Measurements from ENCODE around the gene CCDC149.

Gene CCDC149

GRCh38 chr4:24768006-24768405, 144.8 kb downstream of the CCDC149 start:
- Histone ChIP-seq H3K9me3 (ENCODE audit: low read length) (no peaks in the 10 kb centered on the region), H3K9ac (ENCODE audit: low read length) (no peak overlapping the region), H3K27me3 (ENCODE audit: insufficient read depth, low read length) (no peaks in the 10 kb centered on the region), H2AFZ (ENCODE audit: low read length) (no peak overlapping the region), H4K20me1 (ENCODE audit: insufficient read depth, low read length) (no peaks in the 10 kb centered on the region), H3K4me1 (ENCODE audit: insufficient read depth, low read length, severe bottlenecking) (no peaks in the 10 kb centered on the region), H3K36me3 (ENCODE audit: insufficient read depth, low read length) (no peaks in the 10 kb centered on the region), H3K79me2 (ENCODE audit: insufficient read depth, low read length) (no peaks in the 10 kb centered on the region), H3F3A (ENCODE audit: insufficient read depth, low read length) (no peaks in the 10 kb centered on the region), H3K27ac (ENCODE audit: low read depth, low read length, poor library complexity, severe bottlenecking) (no peak overlapping the region), H3K4me2 (ENCODE audit: low read length) (no peak overlapping the region), H3K9me2 (ENCODE audit: low read depth, low read length) (no peaks in the 10 kb centered on the region), H3K4me3 (ENCODE audit: low read depth, low read length, poor library complexity, severe bottlenecking) (no peak overlapping the region)
- TF ChIP-seq CTCF (IDR thresholded peaks at IDR 0.05; ENCODE audit: low read length) (no peak), EZH2 (IDR thresholded peaks at IDR 0.05; ENCODE audit: borderline replicate concordance, low read length) (no peak)

- Histone ChIP-seq H3K4me3 (ENCODE audit: low read depth, low read length, poor library complexity, severe bottlenecking) (no peak overlapping the region), H2AFZ (ENCODE audit: low read length) (no peak overlapping the region), H4K20me1 (ENCODE audit: insufficient read depth, low read length) (no peaks in the 10 kb centered on the region), H3K9me3 (ENCODE audit: low read length) (no peaks in the 10 kb centered on the region), H3K27me3 (ENCODE audit: insufficient read depth, low read length) (no peaks in the 10 kb centered on the region), H3K4me1 (ENCODE audit: insufficient read depth, low read length, severe bottlenecking) (no peaks in the 10 kb centered on the region), H3K27ac (ENCODE audit: low read depth, low read length, poor library complexity, severe bottlenecking) (no peak overlapping the region), H3K4me2 (ENCODE audit: low read length) (no peak overlapping the region), H3K9ac (ENCODE audit: low read length) (no peak overlapping the region), H3K36me3 (ENCODE audit: insufficient read depth, low read length) (no peaks in the 10 kb centered on the region), H3K9me2 (ENCODE audit: low read depth, low read length) (no peaks in the 10 kb centered on the region), H3K79me2 (ENCODE audit: insufficient read depth, low read length) (no peaks in the 10 kb centered on the region), H3F3A (ENCODE audit: insufficient read depth, low read length) (no peaks in the 10 kb centered on the region)
- TF ChIP-seq CTCF (IDR thresholded peaks at IDR 0.05; ENCODE audit: low read length) (no peak), EZH2 (IDR thresholded peaks at IDR 0.05; ENCODE audit: borderline replicate concordance, low read length) (no peak)
Observed at GRCh38 chr4:24765376-24765988, 147.4 kb downstream of the CCDC149 start.

GRCh38 chr4:24764345-24764744, 148.5 kb downstream of the CCDC149 start:
- Histone ChIP-seq H3K79me2 (ENCODE audit: insufficient read depth, low read length) (no peaks in the 10 kb centered on the region), H3K27ac (ENCODE audit: low read depth, low read length, poor library complexity, severe bottlenecking) (no peak overlapping the region), H3K4me3 (ENCODE audit: low read depth, low read length, poor library complexity, severe bottlenecking) (no peak overlapping the region), H3K9ac (ENCODE audit: low read length) (no peak overlapping the region), H3K36me3 (ENCODE audit: insufficient read depth, low read length) (no peaks in the 10 kb centered on the region), H3K4me1 (ENCODE audit: insufficient read depth, low read length, severe bottlenecking) (no peaks in the 10 kb centered on the region), H4K20me1 (ENCODE audit: insufficient read depth, low read length) (no peaks in the 10 kb centered on the region), H3K4me2 (ENCODE audit: low read length) (no peak overlapping the region), H3K27me3 (ENCODE audit: insufficient read depth, low read length) (no peaks in the 10 kb centered on the region), H3F3A (ENCODE audit: insufficient read depth, low read length) (no peaks in the 10 kb centered on the region), H2AFZ (ENCODE audit: low read length) (no peak overlapping the region), H3K9me2 (ENCODE audit: low read depth, low read length) (no peaks in the 10 kb centered on the region), H3K9me3 (ENCODE audit: low read length) (no peaks in the 10 kb centered on the region)
- TF ChIP-seq EZH2 (IDR thresholded peaks at IDR 0.05; ENCODE audit: borderline replicate concordance, low read length): no peak
- TF ChIP-seq CTCF (IDR thresholded peaks at IDR 0.05; ENCODE audit: low read length): no peak
